WTC11 (cell line): ENCODE results near the gene LMF1. TPM values are rescaled to one million over a fixed set of nuclear protein-coding genes. Genes with fewer than 3 reads are reported as not detected.

ENCODE experiments used
- ATAC-seq: fragments of 200-7000 bp; cut with Tn5 transposase; 2 replicates; pipeline ENCODE4 v1.10.0; 2021; ENCODE audit warnings: mild to moderate bottlenecking, moderate library complexity
- CTCF ChIA-PET: fragments of 300-600 bp; sonication (Branson Sonifier 250); formaldehyde crosslinking; loops from one replicate; lab custom pipeline; 2021; ENCODE audit warnings: antibody characterized with exemption; lab: Charles Lee
- POLR2A ChIA-PET: fragments of 350-600 bp; sonication (Branson Sonifier 250); formaldehyde crosslinking; loops from one replicate; lab custom pipeline; 2021; ENCODE audit warnings: antibody characterized with exemption; lab: Charles Lee
- DNase-seq: peaks from one replicate; pipeline ENCODE4 v3.0.0; 2021; ENCODE audit warnings: low spot score
- H3K27ac Mint-ChIP-seq: 2 replicates; pipeline ENCODE4 v1.8.0; 2021; ENCODE audit warnings: mixed read lengths
- H3K27me3 Mint-ChIP-seq: 2 replicates; pipeline ENCODE4 v1.8.0; 2021; ENCODE audit warnings: low read depth, mild to moderate bottlenecking, moderate library complexity, mixed read lengths
- H3K36me3 Mint-ChIP-seq: 2 replicates; pipeline ENCODE4 v1.8.0; 2021; ENCODE audit warnings: mixed read lengths
- H3K4me1 Mint-ChIP-seq: 2 replicates; pipeline ENCODE4 v1.8.0; 2022; ENCODE audit warnings: mixed read lengths
- H3K4me3 Mint-ChIP-seq: 2 replicates; pipeline ENCODE4 v1.8.0; 2021; ENCODE audit warnings: mild to moderate bottlenecking, moderate library complexity, mixed read lengths
- H3K9me3 Mint-ChIP-seq: 2 replicates; pipeline ENCODE4 v1.8.0; 2021; ENCODE audit warnings: mixed read lengths
- CTCF ChIP-seq: fragments of 200-600 bp; IDR thresholded peaks from 2 replicates; pipeline ENCODE4 v1.8.0; 2022; ENCODE audit warnings: antibody characterized with exemption
- E2F1 ChIP-seq: sonication (generic); formaldehyde crosslinking; IDR thresholded peaks from 2 replicates; pipeline ENCODE4 v1.8.0; 2022; ENCODE audit warnings: mild to moderate bottlenecking, missing genetic modification reagents
- ELF4 ChIP-seq: sonication (generic); formaldehyde crosslinking; IDR thresholded peaks from 2 replicates; pipeline ENCODE4 v1.8.1; 2022; ENCODE audit warnings: low read depth, mild to moderate bottlenecking, moderate library complexity, missing genetic modification reagents
- ESRRA ChIP-seq: sonication (generic); formaldehyde crosslinking; IDR thresholded peaks from 2 replicates; pipeline ENCODE4 v1.8.1; 2022; ENCODE audit warnings: mild to moderate bottlenecking, missing genetic modification reagents, borderline replicate concordance
- FOXK1 ChIP-seq: sonication (generic); formaldehyde crosslinking; IDR thresholded peaks from 2 replicates; pipeline ENCODE4 v1.8.0; 2022; ENCODE audit warnings: mild to moderate bottlenecking, moderate library complexity, missing genetic modification reagents
- GTF2I ChIP-seq: fragments of 250-450 bp; sonication (Bioruptor Pico); conservative IDR thresholded peaks from 2 replicates; pipeline ENCODE4 v1.4.0; 2021; ENCODE audit warnings: mild to moderate bottlenecking
- MYBL2 ChIP-seq: sonication (generic); formaldehyde crosslinking; IDR thresholded peaks from 2 replicates; pipeline ENCODE4 v1.8.1; 2023; ENCODE audit warnings: mild to moderate bottlenecking, moderate library complexity, missing genetic modification reagents
- PRDM15 ChIP-seq: sonication (generic); formaldehyde crosslinking; IDR thresholded peaks from 2 replicates; pipeline ENCODE4 v1.8.0; 2022; ENCODE audit warnings: missing genetic modification reagents
- SMAD4 ChIP-seq: sonication (generic); formaldehyde crosslinking; IDR thresholded peaks from 2 replicates; pipeline ENCODE4 v1.8.0; 2022; ENCODE audit warnings: mild to moderate bottlenecking, missing genetic modification reagents
- SOX15 ChIP-seq: fragments of 250-450 bp; sonication (Bioruptor Pico); IDR thresholded peaks from 2 replicates; pipeline ENCODE4 v1.9.0; 2021; ENCODE audit warnings: mild to moderate bottlenecking
- SP1 ChIP-seq: sonication (generic); formaldehyde crosslinking; conservative IDR thresholded peaks from 2 replicates; pipeline ENCODE4 v1.8.1; 2022; ENCODE audit warnings: missing genetic modification reagents
- ZNF425 ChIP-seq: fragments of 250-450 bp; sonication (Bioruptor Pico); conservative IDR thresholded peaks from 2 replicates; pipeline ENCODE4 v1.9.0; 2021; ENCODE audit warnings: mild to moderate bottlenecking
- ZNF512 ChIP-seq: sonication (generic); formaldehyde crosslinking; IDR thresholded peaks from 2 replicates; pipeline ENCODE4 v1.8.1; 2022; ENCODE audit warnings: missing genetic modification reagents, borderline replicate concordance
- ZNF532 ChIP-seq: fragments of 250-450 bp; sonication (Bioruptor Pico); IDR thresholded peaks from 2 replicates; pipeline ENCODE4 v1.9.0; 2021; ENCODE audit warnings: mild to moderate bottlenecking, borderline replicate concordance
- total RNA-seq: library from RNA; stranded (reverse); gene quantifications from 3 replicates; pipeline ENCODE4 v1.2.3, GENCODE V29; 2021

The LMF1 gene
- total RNA-seq, 1 experiment from 2014 or later: 10.5 TPM

- no peak for TF ChIP-seq ZNF532 (CRISPR knock-in tag)
Measured at GRCh38 chr16:822909-823297, 147.9 kb downstream of the LMF1 start (continued).

- peaks cover 4% of the 10 kb centered on the region for H3K4me1 Mint-ChIP-seq
- POLR2A ChIA-PET: no interaction called here
- no peaks in the 10 kb centered on the region for H3K36me3 Mint-ChIP-seq
- TF ChIP-seq SP1 (CRISPR knock-in tag) (no peak), ELF4 (CRISPR knock-in tag) (no peak), SMAD4 (CRISPR knock-in tag) (no peak), ZNF512 (CRISPR knock-in tag) (no peak), SOX15 (CRISPR knock-in tag) (no peak), MYBL2 (CRISPR knock-in tag) (no peak), FOXK1 (CRISPR knock-in tag) (no peak), E2F1 (no peak), GTF2I (CRISPR knock-in tag) (no peak), ZNF425 (CRISPR knock-in tag) (no peak), PRDM15 (no peak), ESRRA (CRISPR knock-in tag) (no peak), CTCF (no peak)
- TF ChIP-seq, all 79 proteins: peak for 0
- H3K9me3 Mint-ChIP-seq: no peaks in the 10 kb centered on the region
- no peak for DNase-seq
- H3K27me3 Mint-ChIP-seq: no peaks in the 10 kb centered on the region; the same call in 1 of the 2 replicates
- 0 out of 2 replicates have a peak overlapping the region, but pooled peaks have one; percentile 36 for H3K27ac Mint-ChIP-seq
- CTCF ChIA-PET: interaction anchor here (0.6 to 7.8 kb wide), 3 partner anchors 52 to 281 kb away, joined by 3 to 31 read pairs (median 4); no protein-coding TSS in a partner anchor
- ATAC-seq: no peak
- H3K4me3 Mint-ChIP-seq: no peak overlapping the region
Measured at GRCh38 chr16:822174-822908, 148.4 kb downstream of the LMF1 start.
